Posterior cingulate gyrus (tissue), 11 donors: Measurements from ENCODE around the gene MAPT.
"Not testable (repeated sequence)": the region's sequence is repeated elsewhere in the genome, so short reads cannot be mapped to it uniquely, and the experiment has no call there.

Experiments
- DNase-seq, 10 donors: peaks; one replicate each; pipeline versions ENCODE4 v3.0.0 to v3.0.0-alpha.2; 2020 to 2021; ENCODE audit warnings: mixed read lengths in 3 of 10
- intact Hi-C: fragments of 100-400 bp; cut with DNase I; formaldehyde crosslinking; loops from one replicate; pipeline ENCODE4 v1.15.1; 2023

Gene MAPT

DNA sequence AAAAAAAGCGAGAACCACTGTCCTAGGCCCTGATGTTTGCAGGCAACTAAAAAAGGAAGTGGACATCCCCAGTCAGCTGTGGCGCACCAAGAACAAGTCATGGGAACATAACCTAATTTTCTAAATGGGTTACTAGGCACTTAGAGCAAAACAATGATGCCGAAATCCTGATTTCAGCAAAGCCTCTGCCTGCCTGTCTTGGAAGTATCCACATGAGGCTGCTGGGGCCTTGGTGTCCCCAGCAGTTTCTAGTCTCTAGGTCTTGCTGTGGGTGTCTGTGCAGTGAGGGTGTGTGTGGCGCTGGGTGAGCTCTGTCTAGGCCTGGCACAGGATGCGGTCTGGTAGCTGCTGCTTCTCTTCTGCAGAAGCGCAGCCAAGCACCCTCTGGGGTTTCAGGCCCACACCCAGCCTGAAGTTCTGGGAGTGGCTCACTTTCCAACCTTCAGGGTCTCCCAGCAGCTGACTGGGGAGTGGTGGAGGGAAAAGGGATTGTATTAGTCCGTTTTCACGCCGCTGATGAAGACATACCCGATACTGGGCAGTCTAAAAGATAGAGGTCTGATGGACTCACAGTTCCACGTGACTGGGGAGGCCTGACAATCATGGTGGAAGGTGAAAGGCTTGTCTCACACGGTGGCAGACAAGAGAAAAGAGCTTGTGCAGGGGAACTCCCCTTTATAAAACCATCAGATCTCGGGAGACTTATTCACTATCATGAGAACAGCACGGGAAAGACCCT, 125.8 kb downstream of the MAPT start:
- DNase-seq: peak in 3 of 10 donors; percentile 15 to 87 (median 17)
- intact Hi-C loops: no loop called here

DNA sequence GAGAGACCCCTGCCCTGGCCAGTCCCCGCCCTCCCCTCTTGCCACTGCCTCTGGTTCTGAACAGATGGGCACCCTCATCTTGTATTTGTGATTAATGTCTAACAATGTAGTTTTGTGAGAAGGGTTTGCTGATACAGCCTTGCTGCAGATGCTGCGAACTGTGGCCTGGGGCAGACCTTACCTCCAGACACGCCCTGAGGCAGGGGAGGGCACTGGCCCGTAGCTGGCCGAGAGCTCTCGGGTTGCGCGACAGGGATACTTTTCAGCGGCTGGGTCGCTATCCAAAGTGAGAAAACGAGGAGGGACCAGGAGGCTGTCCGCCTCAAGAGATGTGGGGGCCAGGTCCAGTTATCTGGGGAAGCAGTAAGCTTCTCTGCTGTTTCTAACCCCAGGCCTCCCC, 126.6 kb downstream of the MAPT start:
- DNase-seq: peak in 1 of 10 donors; percentile 10
- intact Hi-C loops: no loop called here

DNA sequence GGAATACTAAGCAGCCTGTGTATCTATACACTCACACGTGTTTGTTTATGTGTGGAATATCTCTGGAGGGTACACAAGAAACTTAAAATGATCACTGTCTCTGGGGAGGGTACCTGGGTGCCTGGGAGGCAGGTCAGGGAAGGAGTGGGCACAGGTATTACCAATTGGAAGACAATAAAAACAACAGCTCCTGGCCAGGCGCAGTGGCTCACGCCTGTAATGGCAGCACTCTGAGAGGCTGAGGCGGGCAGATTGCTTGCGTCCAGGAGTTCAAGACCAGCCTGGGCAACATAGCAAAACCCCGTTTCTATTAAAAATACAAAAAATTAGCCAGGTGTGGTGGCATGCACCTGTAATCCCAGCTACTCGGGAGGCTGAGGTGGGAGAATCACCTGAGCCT, 129.0 kb downstream of the MAPT start:
- intact Hi-C loops: not testable (repeated sequence)
- peak in 2 of 10 donors; percentile 4 to 19 for DNase-seq

DNA sequence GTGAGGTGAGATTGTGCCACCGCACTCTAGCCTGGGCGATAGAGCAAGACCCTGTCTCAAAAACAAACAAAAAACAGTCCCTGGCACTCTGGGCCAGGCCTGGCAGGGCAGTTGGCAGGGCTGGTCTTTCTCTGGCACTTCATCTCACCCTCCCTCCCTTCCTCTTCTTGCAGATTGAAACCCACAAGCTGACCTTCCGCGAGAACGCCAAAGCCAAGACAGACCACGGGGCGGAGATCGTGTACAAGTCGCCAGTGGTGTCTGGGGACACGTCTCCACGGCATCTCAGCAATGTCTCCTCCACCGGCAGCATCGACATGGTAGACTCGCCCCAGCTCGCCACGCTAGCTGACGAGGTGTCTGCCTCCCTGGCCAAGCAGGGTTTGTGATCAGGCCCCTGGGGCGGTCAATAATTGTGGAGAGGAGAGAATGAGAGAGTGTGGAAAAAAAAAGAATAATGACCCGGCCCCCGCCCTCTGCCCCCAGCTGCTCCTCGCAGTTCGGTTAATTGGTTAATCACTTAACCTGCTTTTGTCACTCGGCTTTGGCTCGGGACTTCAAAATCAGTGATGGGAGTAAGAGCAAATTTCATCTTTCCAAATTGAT, 129.5 kb downstream of the MAPT start:
- intact Hi-C loops: no loop called here
- DNase-seq: peak in 1 of 10 donors; percentile 18

DNA sequence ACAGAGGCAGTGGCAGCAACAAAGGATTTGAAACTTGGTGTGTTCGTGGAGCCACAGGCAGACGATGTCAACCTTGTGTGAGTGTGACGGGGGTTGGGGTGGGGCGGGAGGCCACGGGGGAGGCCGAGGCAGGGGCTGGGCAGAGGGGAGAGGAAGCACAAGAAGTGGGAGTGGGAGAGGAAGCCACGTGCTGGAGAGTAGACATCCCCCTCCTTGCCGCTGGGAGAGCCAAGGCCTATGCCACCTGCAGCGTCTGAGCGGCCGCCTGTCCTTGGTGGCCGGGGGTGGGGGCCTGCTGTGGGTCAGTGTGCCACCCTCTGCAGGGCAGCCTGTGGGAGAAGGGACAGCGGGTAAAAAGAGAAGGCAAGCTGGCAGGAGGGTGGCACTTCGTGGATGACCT, 130.2 kb downstream of the MAPT start:
- DNase-seq: peak in 2 of 10 donors; percentile 7 to 50
- intact Hi-C loops: no loop called here

DNA sequence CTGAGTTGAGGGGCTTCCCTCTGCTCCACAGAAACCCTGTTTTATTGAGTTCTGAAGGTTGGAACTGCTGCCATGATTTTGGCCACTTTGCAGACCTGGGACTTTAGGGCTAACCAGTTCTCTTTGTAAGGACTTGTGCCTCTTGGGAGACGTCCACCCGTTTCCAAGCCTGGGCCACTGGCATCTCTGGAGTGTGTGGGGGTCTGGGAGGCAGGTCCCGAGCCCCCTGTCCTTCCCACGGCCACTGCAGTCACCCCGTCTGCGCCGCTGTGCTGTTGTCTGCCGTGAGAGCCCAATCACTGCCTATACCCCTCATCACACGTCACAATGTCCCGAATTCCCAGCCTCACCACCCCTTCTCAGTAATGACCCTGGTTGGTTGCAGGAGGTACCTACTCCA, 130.7 kb downstream of the MAPT start:
- DNase-seq: peak in 2 of 10 donors; percentile 2 to 59
- intact Hi-C loops: no loop called here

DNA sequence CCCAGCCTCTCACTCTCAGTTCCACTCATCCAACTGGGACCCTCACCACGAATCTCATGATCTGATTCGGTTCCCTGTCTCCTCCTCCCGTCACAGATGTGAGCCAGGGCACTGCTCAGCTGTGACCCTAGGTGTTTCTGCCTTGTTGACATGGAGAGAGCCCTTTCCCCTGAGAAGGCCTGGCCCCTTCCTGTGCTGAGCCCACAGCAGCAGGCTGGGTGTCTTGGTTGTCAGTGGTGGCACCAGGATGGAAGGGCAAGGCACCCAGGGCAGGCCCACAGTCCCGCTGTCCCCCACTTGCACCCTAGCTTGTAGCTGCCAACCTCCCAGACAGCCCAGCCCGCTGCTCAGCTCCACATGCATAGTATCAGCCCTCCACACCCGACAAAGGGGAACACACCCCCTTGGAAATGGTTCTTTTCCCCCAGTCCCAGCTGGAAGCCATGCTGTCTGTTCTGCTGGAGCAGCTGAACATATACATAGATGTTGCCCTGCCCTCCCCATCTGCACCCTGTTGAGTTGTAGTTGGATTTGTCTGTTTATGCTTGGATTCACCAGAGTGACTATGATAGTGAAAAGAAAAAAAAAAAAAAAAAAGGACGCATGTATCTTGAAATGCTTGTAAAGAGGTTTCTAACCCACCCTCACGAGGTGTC, 131.3 kb downstream of the MAPT start:
- peak in 2 of 10 donors; percentile 12 to 67 for DNase-seq
- intact Hi-C loops: no loop called here

DNA sequence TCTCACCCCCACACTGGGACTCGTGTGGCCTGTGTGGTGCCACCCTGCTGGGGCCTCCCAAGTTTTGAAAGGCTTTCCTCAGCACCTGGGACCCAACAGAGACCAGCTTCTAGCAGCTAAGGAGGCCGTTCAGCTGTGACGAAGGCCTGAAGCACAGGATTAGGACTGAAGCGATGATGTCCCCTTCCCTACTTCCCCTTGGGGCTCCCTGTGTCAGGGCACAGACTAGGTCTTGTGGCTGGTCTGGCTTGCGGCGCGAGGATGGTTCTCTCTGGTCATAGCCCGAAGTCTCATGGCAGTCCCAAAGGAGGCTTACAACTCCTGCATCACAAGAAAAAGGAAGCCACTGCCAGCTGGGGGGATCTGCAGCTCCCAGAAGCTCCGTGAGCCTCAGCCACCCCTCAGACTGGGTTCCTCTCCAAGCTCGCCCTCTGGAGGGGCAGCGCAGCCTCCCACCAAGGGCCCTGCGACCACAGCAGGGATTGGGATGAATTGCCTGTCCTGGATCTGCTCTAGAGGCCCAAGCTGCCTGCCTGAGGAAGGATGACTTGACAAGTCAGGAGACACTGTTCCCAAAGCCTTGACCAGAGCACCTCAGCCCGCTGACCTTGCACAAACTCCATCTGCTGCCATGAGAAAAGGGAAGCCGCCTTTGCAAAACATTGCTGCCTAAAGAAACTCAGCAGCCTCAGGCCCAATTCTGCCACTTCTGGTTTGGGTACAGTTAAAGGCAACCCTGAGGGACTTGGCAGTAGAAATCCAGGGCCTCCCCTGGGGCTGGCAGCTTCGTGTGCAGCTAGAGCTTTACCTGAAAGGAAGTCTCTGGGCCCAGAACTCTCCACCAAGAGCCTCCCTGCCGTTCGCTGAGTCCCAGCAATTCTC, 132.1 kb downstream of the MAPT start:
- intact Hi-C loops: no loop called here
- DNase-seq: peak in 1 of 10 donors; percentile 15

DNA sequence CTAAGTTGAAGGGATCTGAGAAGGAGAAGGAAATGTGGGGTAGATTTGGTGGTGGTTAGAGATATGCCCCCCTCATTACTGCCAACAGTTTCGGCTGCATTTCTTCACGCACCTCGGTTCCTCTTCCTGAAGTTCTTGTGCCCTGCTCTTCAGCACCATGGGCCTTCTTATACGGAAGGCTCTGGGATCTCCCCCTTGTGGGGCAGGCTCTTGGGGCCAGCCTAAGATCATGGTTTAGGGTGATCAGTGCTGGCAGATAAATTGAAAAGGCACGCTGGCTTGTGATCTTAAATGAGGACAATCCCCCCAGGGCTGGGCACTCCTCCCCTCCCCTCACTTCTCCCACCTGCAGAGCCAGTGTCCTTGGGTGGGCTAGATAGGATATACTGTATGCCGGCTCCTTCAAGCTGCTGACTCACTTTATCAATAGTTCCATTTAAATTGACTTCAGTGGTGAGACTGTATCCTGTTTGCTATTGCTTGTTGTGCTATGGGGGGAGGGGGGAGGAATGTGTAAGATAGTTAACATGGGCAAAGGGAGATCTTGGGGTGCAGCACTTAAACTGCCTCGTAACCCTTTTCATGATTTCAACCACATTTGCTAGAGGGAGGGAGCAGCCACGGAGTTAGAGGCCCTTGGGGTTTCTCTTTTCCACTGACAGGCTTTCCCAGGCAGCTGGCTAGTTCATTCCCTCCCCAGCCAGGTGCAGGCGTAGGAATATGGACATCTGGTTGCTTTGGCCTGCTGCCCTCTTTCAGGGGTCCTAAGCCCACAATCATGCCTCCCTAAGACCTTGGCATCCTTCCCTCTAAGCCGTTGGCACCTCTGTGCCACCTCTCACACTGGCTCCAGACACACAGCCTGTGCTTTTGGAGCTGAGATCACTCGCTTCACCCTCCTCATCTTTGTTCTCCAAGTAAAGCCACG, 133.0 kb downstream of the MAPT start:
- intact Hi-C loops: no loop called here
- DNase-seq: peak in 1 of 10 donors; percentile 12

DNA sequence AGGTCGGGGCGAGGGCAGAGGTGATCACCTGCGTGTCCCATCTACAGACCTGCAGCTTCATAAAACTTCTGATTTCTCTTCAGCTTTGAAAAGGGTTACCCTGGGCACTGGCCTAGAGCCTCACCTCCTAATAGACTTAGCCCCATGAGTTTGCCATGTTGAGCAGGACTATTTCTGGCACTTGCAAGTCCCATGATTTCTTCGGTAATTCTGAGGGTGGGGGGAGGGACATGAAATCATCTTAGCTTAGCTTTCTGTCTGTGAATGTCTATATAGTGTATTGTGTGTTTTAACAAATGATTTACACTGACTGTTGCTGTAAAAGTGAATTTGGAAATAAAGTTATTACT, 133.6 kb downstream of the MAPT start:
- no peak for DNase-seq
- intact Hi-C loops: no loop called here

DNA sequence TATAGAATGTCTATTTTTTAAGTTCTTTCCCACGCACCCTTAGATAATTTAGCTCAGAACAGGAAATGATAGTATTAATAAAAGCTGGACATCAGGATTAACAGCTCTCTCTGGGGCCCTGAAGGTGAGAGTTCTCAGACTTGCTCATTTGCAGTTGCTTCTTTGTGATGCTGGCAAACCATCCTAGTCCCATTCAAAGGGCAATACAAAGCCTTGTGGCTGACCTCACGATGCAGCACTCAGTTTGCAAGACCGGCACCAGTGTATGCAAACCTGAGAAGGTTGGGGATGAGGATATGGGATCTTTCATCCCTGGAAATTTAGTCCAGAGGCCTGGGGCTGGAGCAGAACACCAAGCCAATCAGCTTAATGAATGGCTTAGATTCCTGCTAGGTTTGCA, 134.0 kb downstream of the MAPT start:
- intact Hi-C loops: no loop called here
- peak in 1 of 10 donors; percentile 12 for DNase-seq

DNA sequence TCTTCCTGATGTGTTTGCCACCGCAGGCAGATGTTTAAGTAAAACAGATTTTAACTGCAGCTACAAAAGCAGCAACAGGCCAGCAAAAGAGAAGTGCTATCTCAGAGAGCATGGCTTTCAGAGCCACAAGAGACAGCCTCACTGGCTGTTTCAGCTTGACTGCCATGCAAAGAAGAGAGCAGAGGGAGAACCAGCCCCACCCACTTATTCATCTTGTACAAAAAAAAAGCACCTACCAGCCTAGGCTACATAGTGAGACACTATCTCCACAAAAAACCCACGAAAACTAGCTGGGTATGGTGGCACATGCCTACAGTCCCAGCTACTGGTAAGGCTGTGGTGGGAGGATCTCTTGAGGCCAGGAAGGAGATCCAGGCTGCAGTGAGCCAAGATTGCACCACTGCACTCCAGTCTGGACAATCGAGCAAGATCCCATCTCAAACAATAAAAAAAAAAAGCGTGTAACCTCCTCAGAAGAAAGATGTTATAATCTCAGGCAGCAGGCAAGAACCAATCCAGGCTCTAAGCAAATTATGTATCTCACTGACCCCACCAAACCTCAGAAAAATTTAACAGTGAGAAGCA, 134.7 kb downstream of the MAPT start:
- intact Hi-C loops: no loop called here
- DNase-seq: peak in 1 of 10 donors; percentile 5

DNA sequence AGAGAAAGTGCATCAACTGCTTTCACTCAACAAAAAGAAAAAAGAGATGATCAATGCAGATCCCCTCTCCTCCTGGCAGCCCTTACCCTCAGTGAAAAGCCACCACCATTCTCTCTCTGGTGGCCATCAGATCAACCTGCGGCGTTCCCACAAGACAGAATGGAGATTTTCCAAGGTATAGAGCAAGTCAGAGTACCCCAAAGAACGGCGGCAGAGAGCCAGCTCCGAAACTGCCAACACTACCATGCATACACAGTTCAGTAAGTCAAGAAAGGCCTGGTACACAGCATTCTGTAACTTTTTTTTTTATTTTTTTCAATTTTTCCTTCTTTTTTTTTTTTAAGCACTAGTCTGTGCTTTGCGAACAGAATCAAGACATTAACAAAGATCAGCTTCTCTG, 135.3 kb downstream of the MAPT start:
- intact Hi-C loops: no loop called here
- peak in 1 of 10 donors; percentile 9 for DNase-seq

DNA sequence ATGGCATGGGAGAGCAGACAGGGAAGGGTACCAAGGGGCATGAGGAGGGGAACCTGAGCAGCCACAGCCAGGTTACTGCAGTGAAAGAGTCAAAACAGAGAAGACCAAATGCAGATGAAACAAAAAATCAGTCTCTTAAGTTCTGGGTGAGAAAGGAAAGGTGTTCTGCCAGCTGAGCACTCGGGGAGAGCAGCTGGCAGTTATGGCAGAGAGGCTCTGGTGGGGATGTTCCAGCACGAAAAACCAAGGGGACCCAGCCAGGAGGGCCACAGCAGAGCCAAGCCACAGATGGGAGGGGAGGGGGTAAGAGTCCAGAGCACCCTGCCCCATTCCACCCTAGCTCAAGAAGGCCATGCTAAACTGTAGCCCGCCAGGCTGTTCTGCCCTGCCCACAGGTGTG, 136.4 kb downstream of the MAPT start:
- DNase-seq: peak in 2 of 10 donors; percentile 35 to 61

DNA sequence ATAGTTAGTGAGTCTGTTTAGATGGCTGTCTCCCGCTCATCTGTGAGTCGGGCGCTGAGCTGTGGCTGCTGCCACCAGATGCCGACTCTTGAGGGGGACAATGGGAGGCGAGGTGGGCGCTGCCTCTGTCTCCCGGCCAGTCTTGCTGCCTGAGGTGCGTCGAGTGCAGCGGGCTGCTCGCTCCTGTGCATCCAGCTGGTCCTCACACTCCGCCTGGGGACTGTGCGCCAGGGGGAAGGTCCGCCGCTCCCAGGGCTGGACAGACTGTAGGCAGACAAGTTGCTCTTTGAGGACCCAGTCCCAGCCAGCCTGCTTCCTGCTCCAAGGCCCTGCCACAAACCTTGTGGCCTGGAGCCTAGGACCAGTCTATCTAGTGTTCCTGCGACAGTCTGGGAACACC, 137.1 kb downstream of the MAPT start:
- DNase-seq: peak in 2 of 10 donors; percentile 13 to 78
- intact Hi-C loops: no loop called here

More for the DNA sequence above, 136.4 kb downstream of the MAPT start:
- intact Hi-C loops: no loop called here

DNA sequence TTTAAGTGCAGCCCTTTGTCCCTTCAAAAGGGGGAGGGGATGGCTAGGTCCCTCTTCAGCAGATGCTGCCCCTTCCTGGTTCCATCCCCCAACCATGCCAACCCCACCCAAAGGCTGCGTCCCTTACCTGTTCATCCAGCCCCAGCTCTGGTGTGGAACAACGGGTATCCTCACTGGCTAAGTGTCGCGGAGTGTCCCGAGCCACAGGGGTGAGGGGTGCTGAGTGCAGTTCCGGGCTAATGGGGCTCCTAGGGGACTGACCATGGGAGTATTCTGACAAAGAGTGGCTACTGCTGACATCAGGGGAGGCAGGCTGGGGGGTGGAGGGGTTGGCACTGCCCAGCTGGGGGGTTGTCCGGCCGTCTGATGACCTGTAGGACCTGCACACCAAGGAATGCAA, 137.6 kb downstream of the MAPT start:
- peak in 2 of 10 donors; percentile 10 to 57 for DNase-seq

DNA sequence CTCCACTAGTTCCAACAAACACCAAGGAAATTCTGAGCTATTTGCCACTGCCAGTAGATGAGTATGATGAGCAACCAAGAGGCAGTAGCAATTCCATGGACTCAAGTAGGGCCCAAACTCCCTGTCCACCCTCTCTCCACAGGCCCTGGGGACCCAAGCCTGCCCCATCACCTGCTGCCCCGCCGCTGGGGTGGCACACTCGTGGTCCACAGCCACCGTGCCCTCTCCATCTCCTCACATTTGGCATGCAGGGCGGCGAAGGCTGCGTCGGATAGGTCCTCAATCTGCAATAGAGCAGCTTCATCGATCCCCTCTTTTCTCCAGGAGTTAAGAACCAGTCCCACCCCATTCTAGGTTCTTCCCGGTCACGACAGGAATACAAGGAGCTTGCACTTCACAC, 138.6 kb downstream of the MAPT start:
- intact Hi-C loops: no loop called here
- peak in 2 of 10 donors; percentile 39 to 73 for DNase-seq

More for the DNA sequence above, 137.6 kb downstream of the MAPT start:
- intact Hi-C loops: no loop called here

DNA sequence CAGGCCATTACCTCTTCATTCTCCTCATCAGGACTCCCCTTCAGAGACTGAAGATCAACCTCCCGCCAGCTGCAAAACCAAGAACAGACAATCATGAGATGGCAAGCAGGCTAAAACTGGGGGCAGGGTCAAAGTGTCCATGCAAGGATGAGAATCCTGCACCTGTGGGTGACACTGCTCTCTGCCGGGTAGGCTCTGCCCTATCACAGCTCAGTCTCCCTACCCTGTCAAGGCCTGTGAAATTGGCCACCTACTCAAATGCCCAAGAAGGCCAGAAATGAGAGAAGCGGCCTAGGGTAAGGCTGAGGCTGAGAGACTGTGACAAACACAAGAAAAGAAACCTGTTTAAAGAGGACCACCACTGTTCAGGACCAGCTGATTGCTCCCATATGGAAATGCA, 139.0 kb downstream of the MAPT start:
- intact Hi-C loops: no loop called here
- DNase-seq: peak in 1 of 10 donors; percentile 31
